D721Med (cell line): ENCODE data around the gene DDX50.
"Not testable (repeated sequence)": the region's sequence is repeated elsewhere in the genome, so short reads cannot be mapped to it uniquely, and the experiment has no call there.

Experiments used
- DNase-seq: peaks from one replicate; pipeline ENCODE4 v3.0.0; 2011; ENCODE audit warnings: low spot score; ENCODE audit not compliant: insufficient read length
- FAIRE-seq: peaks from 2 replicates; lab custom pipeline; 2011; peaks lifted over from hg19 to GRCh38; lab: Jason Lieb, UNC
- CTCF ChIP-seq: IDR thresholded peaks from 2 replicates; pipeline ENCODE4 v1.5.1; 2012; ENCODE audit warnings: mild to moderate bottlenecking, control low read depth; ENCODE audit not compliant: insufficient read depth; ENCODE audit errors: missing control alignments

The DDX50 gene

GRCh38 chr10:68901105-68901927, at the start of gene DDX50:
Gene DDX50 (plus strand): TSS chr10:68901315. CDS start chr10:68901385, 70 bp downstream.
- FAIRE-seq = peak; percentile 76
- peak; percentile 53 for DNase-seq
- TF ChIP-seq CTCF = no peak

- no peak for TF ChIP-seq CTCF
These were observed 44.8 kb upstream of the DDX50 start for GRCh38 chr10:68856352-68856751.

GRCh38 chr10:68857005-68857404, 44.1 kb upstream of the DDX50 start:
- no peak for FAIRE-seq
- no peak for TF ChIP-seq CTCF
- no peak for DNase-seq

More at GRCh38 chr10:68856352-68856751, 44.8 kb upstream of the DDX50 start:
- FAIRE-seq (no peak), DNase-seq (no peak)

- TF ChIP-seq CTCF = no peak
- DNase-seq = no peak
- no peak for FAIRE-seq
These were observed 39.9 kb upstream of the DDX50 start for GRCh38 chr10:68861253-68861652.

GRCh38 chr10:68864611-68865010, 36.5 kb upstream of the DDX50 start:
- FAIRE-seq (no peak), DNase-seq (no peak)
- TF ChIP-seq CTCF = no peak

- DNase-seq, FAIRE-seq: not testable (repeated sequence)
These were observed 32.9 kb upstream of the DDX50 start for GRCh38 chr10:68868173-68868572.

- DNase-seq (no peak), FAIRE-seq (no peak)
- TF ChIP-seq CTCF = no peak
These were observed 31.5 kb upstream of the DDX50 start for GRCh38 chr10:68869623-68870022.

- FAIRE-seq (no peak), DNase-seq (no peak)
- no peak for TF ChIP-seq CTCF
These were observed 31.1 kb upstream of the DDX50 start for GRCh38 chr10:68870061-68870460.
